HG03280 (cell line): ENCODE measurements around the gene UGGT2.
A peak's percentile ranks its signal among the peaks of the same experiment; 100 is the strongest.

Experiments used
- ATAC-seq: cut with Tn5 transposase; IDR thresholded peaks from one replicate; pipeline ENCODE4 v1.9.1; 2021; ENCODE audit warnings: mild to moderate bottlenecking, moderate library complexity; ENCODE audit not compliant: unreplicated experiment

Gene UGGT2, protein sequence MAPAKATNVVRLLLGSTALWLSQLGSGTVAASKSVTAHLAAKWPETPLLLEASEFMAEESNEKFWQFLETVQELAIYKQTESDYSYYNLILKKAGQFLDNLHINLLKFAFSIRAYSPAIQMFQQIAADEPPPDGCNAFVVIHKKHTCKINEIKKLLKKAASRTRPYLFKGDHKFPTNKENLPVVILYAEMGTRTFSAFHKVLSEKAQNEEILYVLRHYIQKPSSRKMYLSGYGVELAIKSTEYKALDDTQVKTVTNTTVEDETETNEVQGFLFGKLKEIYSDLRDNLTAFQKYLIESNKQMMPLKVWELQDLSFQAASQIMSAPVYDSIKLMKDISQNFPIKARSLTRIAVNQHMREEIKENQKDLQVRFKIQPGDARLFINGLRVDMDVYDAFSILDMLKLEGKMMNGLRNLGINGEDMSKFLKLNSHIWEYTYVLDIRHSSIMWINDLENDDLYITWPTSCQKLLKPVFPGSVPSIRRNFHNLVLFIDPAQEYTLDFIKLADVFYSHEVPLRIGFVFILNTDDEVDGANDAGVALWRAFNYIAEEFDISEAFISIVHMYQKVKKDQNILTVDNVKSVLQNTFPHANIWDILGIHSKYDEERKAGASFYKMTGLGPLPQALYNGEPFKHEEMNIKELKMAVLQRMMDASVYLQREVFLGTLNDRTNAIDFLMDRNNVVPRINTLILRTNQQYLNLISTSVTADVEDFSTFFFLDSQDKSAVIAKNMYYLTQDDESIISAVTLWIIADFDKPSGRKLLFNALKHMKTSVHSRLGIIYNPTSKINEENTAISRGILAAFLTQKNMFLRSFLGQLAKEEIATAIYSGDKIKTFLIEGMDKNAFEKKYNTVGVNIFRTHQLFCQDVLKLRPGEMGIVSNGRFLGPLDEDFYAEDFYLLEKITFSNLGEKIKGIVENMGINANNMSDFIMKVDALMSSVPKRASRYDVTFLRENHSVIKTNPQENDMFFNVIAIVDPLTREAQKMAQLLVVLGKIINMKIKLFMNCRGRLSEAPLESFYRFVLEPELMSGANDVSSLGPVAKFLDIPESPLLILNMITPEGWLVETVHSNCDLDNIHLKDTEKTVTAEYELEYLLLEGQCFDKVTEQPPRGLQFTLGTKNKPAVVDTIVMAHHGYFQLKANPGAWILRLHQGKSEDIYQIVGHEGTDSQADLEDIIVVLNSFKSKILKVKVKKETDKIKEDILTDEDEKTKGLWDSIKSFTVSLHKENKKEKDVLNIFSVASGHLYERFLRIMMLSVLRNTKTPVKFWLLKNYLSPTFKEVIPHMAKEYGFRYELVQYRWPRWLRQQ (N-terminal part only)

DNA sequence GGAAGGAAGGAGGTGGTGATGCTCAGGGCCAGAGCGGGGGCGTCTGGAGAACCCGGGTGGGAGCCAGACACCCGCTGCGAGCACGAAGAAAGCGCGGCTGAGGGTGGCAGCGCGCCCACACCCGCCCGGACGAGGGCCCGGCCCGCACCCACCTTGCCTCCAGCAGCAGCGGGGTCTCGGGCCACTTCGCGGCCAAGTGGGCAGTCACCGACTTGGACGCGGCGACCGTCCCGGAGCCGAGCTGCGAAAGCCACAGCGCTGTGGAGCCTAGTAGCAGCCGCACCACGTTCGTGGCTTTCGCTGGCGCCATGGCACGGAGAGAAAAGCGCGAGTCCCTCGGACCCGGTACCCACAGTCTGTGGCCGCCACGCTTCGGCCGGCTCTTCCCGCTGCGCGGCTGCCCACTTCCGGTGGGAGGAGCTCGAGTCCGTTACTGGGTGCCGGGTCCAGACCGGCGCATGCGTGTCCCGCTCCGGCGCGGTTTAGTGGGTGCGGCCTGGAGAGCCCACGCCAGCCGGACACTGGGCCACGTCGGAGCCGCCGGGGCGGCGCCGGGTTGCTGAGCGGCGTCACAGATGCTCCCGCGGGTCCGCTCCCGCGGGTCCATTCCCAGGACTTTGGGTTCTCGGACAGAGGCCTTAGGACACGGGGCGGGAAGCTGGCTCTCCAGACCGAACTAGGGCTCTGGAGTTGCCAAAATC, at the start of gene UGGT2:
TSS of gene UGGT2 (minus strand) at position 399 of the 701 bp plus-strand sequence. CDS start at position 310, 89 bp downstream.
- peak; percentile 94 for ATAC-seq

DNA sequence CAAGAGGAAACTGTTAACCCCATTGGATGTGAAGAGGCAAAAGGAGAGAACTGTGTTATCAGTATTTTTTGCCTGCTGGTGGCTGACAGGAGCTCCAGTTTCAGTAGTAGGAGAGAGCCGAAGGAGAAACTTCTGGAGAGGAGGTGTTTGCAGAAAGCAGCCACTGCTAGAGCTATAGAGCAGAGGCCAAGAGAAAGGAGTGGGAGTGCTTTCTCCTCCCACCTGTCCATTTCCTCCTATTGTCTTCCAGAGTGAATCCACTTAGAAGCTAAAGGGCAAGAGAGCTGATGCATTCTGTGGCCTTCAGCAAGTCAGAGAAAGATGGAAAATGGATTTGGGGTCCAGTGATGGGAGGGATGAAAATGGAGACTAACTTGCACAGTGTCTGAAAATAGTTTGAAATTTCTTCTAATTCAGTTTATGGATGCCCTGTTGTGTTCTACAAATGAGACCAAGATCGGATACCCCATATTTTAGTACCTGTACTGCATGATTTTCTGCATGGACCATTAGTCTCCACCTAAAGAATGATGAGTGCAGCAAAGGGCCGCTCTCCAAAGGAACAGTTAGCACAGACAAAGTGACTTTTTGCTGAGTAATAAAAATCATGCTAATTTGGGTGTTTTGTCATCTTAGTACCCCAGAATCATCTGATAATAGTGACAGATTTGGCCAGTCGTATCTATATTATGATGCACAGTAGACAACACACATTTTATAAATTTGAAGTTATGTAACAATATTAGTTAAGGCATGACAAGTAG, 47.4 kb upstream of the UGGT2 start:
- no peak for ATAC-seq

DNA sequence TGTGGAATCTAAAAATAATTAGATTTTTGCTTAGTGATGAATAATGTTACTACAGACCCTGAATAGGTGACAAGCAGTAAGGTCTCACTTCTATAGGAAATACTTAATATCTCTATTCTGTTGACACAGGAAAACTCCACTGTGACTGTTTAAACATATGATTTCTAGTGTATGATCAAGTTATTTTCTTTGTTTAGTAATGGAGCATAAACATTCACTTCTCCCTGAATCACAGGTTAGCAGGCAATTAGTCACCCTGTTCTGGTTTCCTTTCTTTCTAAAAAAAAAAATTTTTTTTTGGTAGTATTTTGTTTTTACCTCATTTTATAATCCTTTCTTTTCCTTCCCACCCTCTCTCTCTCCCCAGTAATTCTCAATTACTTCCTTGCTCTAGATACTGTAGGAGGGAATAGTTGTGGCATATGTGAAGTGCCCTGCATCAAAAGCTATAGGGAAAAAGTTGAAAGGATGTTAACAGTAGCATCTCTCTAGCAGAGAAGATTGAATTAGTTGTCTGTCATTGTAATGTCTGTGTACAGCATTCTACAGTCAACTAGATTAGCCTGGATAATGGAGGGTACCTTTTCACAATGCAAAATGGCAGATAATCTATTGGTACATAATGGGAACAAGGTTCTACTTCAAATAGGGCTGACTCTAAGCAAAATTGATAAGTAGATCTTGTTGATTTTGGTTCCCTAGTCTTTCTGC, 40.2 kb upstream of the UGGT2 start:
- no peak for ATAC-seq

DNA sequence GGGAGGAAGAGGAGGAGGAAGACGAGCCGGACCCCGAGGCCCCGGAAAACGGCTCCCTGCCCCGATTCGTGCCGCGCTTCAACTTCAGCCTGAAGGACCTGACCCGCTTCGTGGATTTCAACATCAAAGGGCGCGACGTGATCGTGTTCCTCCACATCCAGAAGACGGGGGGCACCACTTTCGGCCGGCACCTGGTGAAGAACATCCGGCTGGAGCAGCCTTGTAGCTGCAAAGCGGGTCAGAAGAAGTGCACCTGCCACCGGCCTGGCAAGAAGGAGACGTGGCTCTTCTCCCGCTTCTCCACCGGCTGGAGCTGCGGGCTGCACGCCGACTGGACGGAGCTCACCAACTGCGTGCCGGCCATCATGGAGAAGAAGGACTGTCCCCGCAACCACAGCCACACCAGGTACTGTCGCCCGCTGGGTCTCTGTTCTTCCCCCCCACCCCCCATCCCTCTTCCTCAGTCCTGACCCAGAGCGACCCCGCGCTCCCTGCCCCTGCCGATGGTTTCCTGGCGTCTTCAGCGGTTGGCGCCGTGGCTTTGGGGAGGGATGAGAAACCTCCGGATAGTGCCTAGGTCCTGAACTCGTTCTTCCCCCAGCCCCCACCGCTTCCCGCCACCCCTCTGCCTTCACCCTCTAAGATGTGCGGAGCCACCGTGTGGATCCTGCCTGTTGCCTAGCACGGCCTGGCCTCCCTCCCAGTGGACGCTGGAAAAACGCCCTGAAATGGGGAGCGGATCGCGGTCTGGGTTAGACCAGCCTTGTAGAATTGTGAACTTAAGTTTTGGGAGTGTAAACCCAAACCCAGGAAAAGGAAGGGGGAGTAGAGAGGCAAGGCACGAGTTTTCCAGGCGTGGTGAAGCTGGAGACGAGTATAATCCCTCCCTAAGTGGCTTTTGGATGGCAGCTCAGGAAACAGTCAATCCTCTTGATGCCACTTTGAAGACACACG, 38.2 kb upstream of the UGGT2 start:
- ATAC-seq, result no peak

DNA sequence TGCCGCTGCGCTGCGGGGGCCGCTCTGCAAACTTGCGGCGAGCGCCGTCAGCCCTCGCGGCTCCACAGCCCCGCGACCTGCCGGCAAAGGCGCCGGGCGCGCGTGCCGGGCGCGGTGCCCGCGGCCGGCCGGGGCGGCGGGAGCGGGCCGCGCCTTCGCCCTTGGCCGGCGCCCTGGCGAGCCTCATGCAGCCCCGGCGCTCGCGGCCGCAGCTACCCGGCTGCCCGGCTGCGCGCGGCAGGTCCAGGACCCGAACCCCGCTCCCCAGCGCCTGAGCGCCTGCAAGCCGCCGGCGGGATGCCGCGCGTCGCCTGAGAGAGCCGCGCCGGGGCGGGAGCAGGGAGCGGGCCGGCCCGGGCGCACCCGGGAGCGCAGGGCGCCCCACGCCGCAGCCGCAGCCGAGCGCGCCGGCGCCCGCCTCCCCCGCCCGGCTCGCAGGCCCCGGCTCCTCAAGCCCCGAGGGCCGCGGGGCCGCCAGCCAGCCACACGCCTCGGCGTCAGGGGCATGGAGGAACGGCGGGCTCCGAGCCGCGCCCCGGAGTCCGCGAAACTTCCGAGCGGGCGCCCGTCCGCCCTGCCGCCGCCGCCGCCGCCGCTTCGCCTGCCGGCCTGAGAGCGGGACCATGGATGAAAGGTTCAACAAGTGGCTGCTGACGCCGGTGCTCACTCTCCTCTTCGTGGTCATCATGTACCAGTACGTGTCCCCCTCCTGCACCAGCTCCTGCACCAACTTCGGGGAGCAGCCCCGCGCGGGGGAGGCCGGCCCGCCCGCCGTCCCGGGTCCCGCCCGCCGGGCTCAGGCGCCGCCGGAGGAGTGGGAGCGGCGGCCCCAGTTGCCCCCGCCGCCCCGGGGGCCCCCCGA, 37.3 kb upstream of the UGGT2 start:
- ATAC-seq, result peak; percentile 48

DNA sequence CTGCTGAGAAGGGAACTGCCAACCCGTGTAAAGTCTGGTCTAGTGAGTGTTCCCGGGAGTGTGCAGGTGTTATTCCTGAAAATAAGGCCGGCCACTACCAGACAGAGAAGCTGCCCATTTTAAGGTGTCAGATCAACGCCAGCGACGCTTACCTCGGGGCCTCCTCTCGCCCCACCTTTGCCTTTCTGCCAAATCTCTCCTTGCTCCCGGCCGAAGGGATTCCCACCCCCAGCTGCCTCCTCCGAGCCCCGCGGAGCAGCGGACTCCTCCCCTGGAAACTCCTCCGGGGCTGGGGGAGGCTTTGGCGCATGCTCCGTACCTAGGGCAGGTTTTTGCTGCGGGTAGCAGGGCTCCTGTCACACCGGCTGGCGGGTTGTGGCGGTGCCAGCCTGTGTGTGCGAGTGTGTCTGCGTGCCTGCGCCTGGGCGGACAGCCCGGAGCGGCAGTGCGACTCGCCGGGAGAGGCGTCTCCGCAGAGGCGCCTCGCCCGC, 36.6 kb upstream of the UGGT2 start, which contains the start of gene HS6ST3:
TSS of gene HS6ST3 (plus strand) at position 359 of the 491 bp plus-strand sequence.
- ATAC-seq, result peak; percentile 51

DNA sequence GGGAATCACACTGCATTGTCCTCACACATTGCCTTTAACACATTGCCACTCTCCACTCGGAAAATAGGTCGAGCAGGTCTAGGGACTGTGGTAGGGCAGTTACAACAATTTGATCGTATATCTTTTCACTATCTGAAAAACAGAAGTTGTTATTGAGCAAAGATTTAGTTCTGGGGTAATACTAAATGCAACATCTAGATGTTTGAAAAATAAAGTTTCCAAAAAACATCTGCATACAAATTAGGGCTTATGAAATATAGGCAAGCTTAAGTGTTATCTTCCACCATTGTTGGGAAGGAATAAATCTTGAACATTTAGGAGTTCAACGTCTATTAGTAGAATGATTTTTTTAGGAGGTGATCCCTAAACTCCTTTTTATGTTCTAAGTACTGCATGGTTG, 35.9 kb upstream of the UGGT2 start:
- no peak for ATAC-seq

DNA sequence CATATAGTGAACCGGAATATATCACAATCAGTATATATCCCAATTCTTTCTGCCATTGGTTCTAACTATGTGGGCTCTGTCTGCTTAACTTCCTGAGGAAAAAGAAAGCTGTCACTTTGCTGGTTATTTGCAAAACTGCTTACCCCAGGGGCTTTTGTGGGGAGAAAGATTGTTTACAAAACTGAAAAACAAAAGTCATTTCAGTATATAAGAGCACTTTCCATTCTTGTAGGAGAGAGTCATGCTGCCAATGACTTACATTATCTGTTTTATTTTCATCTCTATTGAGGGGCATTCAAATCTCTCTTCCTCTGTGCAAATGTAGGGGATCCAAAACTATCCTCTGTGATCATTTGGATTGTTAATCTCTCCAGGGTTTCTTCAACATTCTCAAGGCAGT, 33.5 kb upstream of the UGGT2 start:
- no peak for ATAC-seq

DNA sequence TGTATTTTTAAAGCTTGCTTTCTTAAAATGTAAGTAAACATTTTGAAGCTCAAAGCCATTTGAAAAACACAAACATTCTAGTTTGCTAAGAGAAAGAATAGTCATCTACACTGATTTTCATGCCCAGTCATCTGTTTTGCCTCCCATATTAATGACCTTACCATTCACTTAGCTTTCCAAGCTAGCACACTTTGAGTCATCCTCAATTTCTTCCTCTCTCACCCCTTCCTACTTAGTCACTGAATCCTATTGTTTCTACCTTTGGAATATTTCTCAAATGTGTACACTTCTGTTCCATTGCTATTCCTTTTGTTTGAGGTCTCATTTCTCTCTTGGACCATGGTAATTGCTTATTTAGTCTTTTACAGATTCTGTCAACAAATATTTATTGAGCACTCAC, 29.4 kb upstream of the UGGT2 start:
- ATAC-seq, result no peak

DNA sequence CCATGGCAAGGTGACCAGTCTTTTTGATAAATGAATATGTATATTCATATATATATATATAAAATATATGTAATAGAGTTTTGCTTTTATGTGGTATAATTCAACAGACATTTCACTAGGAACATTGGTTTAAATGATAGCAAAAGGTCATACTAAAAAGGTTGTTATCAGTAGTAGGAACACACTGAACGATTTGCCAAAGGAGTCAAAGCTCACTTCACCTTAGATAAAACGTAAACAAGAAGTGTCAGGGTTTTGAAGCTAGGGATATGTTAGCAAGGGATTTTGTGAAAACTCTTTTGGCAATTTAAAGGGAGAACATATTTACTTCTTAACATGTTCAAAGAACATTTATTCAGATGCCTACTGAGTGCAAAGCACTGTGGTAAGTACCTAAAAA, 28.7 kb upstream of the UGGT2 start:
- no peak for ATAC-seq

DNA sequence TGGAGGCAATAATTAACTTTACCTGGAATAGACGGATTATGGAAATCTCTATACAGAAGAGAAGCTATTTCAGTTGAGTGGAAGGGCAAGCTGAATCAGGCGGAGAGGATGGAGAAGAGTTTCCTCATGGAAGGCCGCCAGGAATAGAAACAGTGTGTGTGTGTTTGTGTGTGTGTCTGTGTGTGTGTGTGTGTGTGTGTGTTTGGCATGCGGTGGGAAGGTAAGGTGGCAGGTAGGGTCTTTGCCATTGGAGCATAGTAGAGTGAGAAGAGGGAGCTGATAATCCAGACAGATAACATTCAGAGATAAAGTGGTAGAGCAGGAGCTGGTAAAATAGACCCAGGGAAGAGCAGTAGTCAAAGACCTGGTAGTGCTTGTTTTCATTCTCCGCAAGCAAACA, 27.5 kb upstream of the UGGT2 start:
- no peak for ATAC-seq

DNA sequence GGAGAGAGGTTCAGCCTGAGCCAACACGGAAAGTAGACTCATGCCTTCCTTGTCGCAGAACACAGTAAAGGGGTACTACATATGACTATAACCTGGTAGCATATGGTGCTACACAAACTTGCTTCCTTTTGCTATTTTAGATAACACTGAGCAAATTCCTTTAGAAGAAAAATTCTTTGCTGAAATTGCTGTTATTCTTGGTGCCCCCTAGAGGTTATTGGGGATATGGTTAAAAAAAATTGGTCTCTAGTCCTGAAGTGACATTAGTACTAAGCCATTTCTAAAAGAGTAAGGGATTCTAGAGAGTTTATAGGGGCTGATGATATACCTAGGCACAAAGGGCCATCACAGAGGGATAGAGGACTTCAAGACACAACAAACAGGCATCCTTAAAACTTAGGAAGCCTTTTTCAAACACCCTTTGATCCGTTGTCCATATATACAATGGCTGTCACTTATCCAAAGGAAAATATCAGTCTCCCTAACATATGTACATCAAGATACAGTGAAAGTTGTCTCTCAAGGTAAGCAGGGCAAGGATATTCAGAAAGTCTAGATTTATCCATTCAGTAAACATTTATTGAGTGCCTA, 22.8 kb upstream of the UGGT2 start:
- no peak for ATAC-seq

DNA sequence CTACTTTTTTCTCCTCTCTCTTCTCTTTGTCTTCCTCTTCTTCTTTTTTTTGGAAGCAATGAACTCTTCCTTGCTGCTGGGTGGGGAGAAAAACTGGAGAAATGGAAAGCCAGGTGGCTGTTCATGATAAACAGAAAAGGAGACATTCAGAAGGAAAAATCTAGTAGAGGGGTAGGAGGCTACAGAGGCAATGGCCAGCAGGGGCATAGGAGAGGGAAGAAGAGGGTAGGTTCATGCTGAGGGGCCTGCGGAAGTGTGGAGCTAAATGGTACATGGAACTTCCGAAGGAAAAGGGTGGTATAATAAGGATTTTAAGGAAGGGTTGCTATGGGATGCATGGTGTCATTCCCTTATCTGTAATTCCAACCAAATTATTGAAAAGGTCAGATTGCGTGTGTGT, 19.2 kb upstream of the UGGT2 start:
- ATAC-seq, result no peak

DNA sequence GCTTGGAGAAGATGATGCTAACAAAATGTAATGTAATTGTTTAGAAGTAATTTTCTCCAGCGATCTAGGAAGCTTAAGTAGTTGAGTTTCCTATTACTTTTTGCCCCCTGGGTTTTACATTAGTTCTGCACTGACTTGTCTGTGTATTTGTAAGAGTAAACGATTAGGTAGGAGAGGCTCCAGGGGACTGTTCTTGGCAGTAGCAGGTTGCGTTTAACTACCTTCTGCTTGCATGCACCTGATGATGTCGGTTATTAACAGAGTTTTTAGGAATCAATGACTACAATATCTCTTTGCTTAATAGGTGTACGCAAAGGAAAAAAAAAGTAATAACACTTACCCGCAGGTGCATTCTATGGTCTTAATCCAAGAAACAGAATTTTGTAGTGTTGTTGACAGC, 18.3 kb upstream of the UGGT2 start:
- ATAC-seq, result no peak

DNA sequence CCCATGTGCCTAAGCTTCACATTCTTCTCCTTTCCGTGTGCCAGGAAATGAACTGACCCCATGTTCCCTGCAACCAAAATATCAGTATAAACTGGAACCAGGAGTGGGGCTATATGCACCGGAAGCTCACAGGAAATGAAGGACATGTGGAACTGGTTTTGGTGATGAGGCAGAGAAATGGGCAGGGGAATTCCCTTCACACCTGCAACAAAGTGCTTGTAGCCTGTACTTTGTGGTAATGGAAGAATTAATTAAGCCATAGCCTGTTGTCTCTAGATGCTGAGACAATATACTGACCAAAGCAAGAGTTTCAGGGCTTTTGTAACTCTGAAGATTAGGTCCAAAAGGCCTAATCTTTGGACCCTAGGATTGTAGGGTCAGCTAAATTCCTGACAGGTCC, 15.5 kb upstream of the UGGT2 start:
- no peak for ATAC-seq

DNA sequence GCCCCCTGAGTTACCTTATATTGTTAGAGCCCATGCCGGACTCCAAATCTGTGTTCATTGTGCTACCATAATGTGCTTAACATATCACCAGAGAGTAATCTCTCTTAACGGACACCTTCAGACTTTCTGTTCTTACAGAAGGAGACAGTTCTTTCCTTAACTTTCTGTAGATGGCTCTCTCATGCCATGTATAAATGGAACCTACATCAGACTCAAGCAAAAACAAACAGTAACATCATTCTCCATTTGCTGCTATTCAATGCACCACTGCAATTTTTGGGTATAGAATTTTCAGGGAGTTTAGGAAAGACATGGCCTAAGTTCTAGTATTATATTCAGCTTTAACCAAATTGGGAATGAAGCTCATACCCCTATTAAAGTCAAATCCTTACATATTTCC, 12.6 kb upstream of the UGGT2 start:
- ATAC-seq, result no peak

DNA sequence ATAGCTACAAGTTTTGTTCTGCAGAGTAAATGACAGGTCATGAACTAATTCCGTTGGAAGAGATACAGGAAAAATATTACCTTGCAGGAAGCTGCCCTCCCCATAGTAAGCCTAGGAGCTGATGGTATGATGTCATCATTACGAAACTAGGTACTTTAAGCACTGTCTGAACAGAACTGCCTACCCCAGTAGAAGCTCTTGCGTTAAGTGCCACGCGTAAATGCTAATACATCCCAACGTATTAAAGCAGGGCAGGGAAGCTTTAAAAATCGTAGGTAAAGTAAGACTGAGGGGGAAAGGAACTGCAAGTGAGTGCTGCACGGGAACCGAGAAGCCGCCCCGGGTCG, 572 bp downstream of the UGGT2 start:
- ATAC-seq, result peak; percentile 61
